GM19043 (cell line): Measurements from ENCODE around the gene IFI30.

ENCODE experiments used
- ATAC-seq: cut with Tn5 transposase; IDR thresholded peaks from one replicate; pipeline ENCODE4 v1.9.1; 2021; ENCODE audit warnings: low read depth; ENCODE audit not compliant: unreplicated experiment

The IFI30 gene

DNA sequence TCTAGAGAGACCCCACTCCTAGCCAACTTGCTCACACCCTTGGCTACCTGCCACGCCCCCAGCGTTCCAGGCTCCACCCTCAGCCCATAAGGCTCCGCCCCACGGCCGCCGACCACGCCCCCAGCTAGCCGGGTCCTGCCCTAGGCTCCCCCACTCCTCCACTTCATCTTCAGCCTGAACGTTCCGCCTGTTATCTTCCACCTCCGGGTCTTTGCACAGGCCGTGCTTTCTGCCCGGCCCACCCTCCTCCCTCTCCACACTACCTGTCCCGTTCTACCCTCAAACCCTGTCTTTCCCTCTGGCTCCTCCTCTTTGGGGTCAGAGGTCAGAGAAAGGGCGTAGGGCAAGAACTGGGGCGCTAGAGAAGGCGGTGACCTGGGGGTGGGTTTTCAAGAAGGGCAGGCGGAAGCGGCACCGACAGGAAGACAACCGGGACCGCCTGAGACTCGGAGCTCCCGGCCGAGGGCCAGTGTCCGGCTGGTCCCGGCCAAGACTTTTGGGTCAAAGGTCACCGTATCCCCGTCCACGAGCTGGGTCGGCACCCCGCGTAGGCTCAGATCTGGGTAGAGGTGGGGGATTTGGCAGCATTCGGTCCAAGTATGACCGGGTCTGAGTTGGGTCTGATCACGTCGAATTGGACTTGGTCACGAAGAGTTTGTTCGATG lies 50.4 kb downstream of the IFI30 start:
- ATAC-seq: no peak

DNA sequence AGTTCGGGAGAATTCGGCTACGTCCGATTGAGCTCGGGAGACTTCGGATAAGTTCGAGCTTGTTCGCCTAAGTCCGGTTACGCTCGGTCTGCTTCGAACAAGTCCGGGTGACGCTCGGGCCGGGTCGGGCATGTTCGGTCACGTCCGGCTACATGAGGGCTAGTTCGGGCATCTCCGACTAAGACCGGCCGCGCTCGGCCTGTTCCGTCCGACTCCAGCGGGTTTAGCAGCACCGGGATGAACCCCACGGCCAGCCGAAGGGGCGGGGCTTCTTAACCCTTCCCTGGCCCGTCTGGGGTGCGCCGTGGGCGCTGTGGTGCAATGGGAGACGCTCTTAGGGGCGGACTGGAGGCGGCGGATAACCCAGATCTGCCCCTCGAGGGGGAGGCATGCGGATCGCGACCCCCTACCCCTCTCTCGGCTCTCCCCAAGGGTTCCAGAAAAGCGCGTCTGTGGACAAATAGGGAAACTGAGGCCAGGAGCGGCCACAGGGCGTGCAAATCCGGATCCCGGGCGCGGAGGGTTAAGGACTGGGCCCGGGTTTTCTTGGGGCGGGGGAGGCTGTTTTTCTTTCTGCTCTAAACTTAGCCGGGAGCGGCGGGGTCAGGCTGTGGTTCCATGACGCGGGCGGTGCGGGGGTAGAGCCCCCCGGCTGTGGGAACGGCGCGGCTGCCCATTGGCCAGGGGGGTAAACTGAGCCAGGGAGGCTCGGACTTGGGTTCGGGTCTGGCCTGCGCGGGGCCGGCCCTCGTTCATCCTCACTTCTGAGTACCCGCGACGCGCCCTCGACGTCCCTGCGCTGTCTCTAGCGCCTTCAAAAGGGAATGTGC lies 51.1 kb downstream of the IFI30 start:
- ATAC-seq: peak; percentile 91

DNA sequence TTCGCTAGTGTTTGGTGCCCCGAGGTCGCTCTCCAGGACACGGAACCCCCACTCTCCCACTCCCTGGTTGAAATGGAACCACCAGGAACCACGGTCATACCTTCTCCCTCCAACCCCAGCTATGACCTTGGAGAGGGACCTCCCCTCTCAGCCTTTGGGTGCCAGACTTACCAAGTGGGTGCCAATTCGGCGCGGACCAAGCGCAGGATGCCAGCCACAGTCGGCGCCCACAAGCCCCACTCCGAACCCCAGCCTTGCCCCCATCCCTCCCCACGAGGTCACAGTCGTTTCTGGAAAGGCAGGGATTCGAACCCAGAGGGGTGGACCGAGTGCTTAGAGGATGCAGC lies 51.7 kb downstream of the IFI30 start:
- no peak for ATAC-seq

DNA sequence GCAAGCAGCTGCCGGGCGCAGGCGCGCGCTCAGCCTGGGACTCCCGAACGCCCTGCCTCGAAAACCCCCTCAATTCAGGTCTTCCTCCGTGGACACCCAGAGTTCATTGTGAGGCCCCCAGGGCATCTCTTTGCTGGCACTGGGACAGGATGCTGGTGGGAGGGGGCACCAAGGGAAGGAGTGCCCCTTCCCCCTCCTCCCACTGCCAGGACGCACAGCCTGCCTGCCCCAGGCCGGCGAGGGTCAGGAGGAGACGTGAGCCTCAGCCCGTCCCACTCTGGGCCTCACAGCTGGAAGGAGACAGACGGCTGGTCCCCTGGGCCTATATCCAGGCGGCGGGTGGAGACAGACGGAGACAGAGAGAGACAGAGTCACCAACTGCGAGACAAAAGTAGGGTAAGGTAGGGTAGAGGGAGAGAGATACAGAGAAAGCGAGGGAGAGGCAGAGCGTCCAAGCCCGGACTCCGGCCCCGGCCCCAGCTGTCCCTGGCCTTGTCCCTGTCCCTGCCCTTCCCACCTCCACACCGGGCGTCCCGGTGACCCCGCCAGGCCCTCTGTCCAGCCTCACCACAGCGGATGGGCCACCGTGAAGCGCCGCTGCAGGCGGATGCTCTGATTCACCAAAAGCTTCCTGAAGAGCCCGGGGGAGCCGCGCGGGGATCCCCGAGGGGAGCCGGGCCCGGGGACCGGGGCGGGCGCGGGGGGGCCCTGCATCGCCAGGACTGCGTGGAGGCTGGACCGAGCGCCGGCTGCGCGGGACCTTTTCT lies 52.3 kb downstream of the IFI30 start, which contains the start of gene PDE4C:
Gene PDE4C, minus strand, starts transcription at position 737 of the 767 bp plus-strand sequence. Its CDS starts 23 bp downstream, at position 714.
- no peak for ATAC-seq

DNA sequence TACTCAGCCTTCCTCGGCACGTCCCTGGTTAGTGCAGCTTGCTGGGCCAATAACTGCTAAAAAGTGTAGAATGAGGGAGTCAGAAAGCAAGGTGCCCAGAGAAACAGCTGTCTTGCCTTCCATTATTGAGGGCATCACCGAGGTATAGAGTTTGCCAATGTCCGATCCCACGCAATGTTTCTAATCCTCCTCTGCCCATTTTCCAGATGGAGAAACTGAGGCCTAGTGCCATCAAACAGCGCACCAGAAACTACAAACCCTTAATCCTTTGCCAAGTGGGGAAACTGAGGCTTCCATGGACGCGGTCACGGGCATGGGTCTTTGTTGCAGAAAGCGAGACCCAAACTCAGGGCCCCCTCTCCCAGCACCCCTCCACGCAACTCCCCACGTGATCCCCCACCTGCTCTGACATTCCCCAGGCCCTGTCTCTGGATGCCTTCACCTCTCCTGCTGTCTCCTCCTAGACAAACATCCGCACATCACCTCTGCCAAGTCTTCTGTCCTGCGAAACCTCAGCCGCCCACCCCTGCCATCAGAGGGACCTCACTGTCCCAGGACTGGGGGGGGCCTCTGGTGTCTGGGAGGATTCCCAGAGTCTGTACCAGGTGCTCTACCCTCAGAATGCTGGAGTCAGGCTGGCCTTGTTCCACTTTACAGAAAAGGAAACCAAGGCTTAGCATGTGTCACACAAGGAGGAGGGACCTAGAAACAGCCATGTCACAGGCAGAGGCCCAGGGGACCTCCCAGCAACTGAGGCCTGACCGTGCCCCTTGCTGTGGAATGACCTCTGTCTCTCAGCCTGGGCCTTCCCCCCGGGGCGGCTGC lies 53.6 kb downstream of the IFI30 start:
- ATAC-seq: no peak
